ENCODE measurements around the gene CPNE1. TPM values are rescaled to one million over a fixed set of nuclear protein-coding genes. Genes with fewer than 3 reads are reported as not detected.

The CPNE1 gene
- total and polyA plus RNA-seq, 2 of the 8 experiments (the other 6 are each of a cell fraction or from before 2014, with no cell fraction given) = 294 to 346 TPM

DNA sequence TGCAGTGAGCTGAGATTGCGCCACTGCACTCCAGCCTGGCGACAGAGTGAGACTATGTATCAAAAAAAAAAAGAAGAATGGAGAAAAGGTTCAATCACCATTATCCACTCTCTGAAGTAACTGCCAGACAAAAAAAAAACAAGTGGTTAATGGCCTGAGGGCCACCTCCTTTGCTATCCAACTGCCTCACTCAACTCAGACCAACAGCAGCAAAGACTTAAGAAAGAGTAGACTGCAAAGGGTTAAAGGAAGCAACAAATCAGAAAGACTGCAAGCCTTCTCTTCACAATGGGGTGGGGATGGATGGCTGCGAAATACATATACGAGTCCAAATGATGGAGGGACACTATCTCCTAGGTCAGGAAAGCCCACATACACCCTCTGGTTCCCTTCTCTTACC, 31.3 kb upstream of the CPNE1 start:
- no peak overlapping the region for H3K23ac ChIP-seq (ENCODE audit: insufficient read length)
- no peak for TF ChIP-seq GTF2F1 (IDR thresholded peaks at IDR 0.05; ENCODE audit: borderline replicate concordance, low read depth, low read length)
- no peak for TF ChIP-seq TCF12 (IDR thresholded peaks at IDR 0.05; ENCODE audit: low read depth, low read length)
- no peak for TF ChIP-seq SIX5 (IDR thresholded peaks at IDR 0.05; ENCODE audit: low read depth, low read length)
- TF ChIP-seq SRF (IDR thresholded peaks at IDR 0.05; ENCODE audit: low read depth, low read length) = no peak
- no peak for TF ChIP-seq EZH2 (IDR thresholded peaks at IDR 0.05; ENCODE audit: low read depth, low read length, severe bottlenecking)
- no peak for TF ChIP-seq TAF1 (IDR thresholded peaks at IDR 0.05; ENCODE audit: low read depth, low read length)
- TF ChIP-seq BRCA1 (IDR thresholded peaks at IDR 0.05; ENCODE audit: low read depth, low read length) = no peak
- TF ChIP-seq RFX5 (IDR thresholded peaks at IDR 0.05; ENCODE audit: borderline replicate concordance, low read depth, low read length) = no peak
- TF ChIP-seq GABPA (IDR thresholded peaks at IDR 0.05; ENCODE audit: borderline replicate concordance, insufficient read depth, low read length) = no peak
- no peak overlapping the region for H2AFZ ChIP-seq (ENCODE audit: low read length)
- no peak overlapping the region for H3K4me3 ChIP-seq (ENCODE audit: extremely low read depth in 1 of 4, insufficient read depth in 2 of 4, low read depth in 3 of 4, low read length in 4 of 4)
- H2BK20ac ChIP-seq (ENCODE audit: low read length) = no peak overlapping the region
- no peak overlapping the region for H3K4ac ChIP-seq (replicated peaks; ENCODE audit: insufficient read length, low read depth, low read length)
- H2BK12ac ChIP-seq (ENCODE audit: low read depth, low read length) = no peak overlapping the region
- no peak overlapping the region for H2BK15ac ChIP-seq (ENCODE audit: low read length)
- H3K23me2 ChIP-seq (ENCODE audit: low read depth, low read length) = peaks cover 13% of the 10 kb centered on the region
- DNase-seq (ENCODE audit: low read depth in 1 of 2, low spot score in 2 of 2) (no peak), FAIRE-seq (no peak)
- no peak overlapping the region for H3K56ac ChIP-seq (replicated peaks; ENCODE audit: insufficient read length, low read depth, low read length)
- H3K79me2 ChIP-seq (ENCODE audit: control insufficient read depth in 1 of 2, insufficient read depth in 2 of 2, low read length in 2 of 2) = peaks cover 0 to 8% of the 10 kb centered on the region in 2 experiments; a peak in 2 of 4 replicates
- no peak overlapping the region for H3K4me2 ChIP-seq (ENCODE audit: insufficient read depth in 1 of 2, low read depth in 2 of 2, low read length in 2 of 2)
- H4K5ac ChIP-seq (ENCODE audit: insufficient read length, low read depth, low read length) = no peak overlapping the region
- H4K20me1 ChIP-seq (replicated peaks in 1 of 2; ENCODE audit: control insufficient read depth in 1 of 2, insufficient read depth in 2 of 2, low read length in 2 of 2) = no peaks in the 10 kb centered on the region
- no peak overlapping the region for H3K27ac ChIP-seq (ENCODE audit: low read depth, low read length)
- H3K27me3 ChIP-seq (replicated peaks in 1 of 4; ENCODE audit: control insufficient read depth in 3 of 4, extremely low read depth in 1 of 4, insufficient read depth in 3 of 4, low read length in 3 of 4) = no peaks in the 10 kb centered on the region
- ChIA-PET CTCF (ENCODE audit: partially characterized antibody) (interaction anchor here (0.6 kb wide), 1 partner anchor 12 kb away, joined by 3 read pairs; no protein-coding TSS in a partner anchor), POLR2A (ENCODE audit: partially characterized antibody) (interaction anchor here (0.6 to 1.1 kb wide), 3 partner anchors 10 to 240 kb away, joined by 3 to 4 read pairs (median 3); partner anchors contain the start of gene CEP250)
- no peak overlapping the region for H4K8ac ChIP-seq (ENCODE audit: extremely low read depth, insufficient read depth, low read length)
- H2BK5ac ChIP-seq (ENCODE audit: low read depth, low read length) = no peak overlapping the region
- H3K9me3 ChIP-seq (ENCODE audit: insufficient read depth in 2 of 2, low read depth in 1 of 2, low read length in 1 of 2) = no peaks in the 10 kb centered on the region
- H3K14ac ChIP-seq (ENCODE audit: insufficient read length) = no peak overlapping the region
- H3K9ac ChIP-seq (replicated peaks in 1 of 4; ENCODE audit: extremely low read depth in 1 of 4, low read depth in 3 of 4, low read length in 3 of 4) = no peak overlapping the region
- H4K91ac ChIP-seq (replicated peaks; ENCODE audit: insufficient read length, low read length) = no peak overlapping the region
- no peak overlapping the region for H3K18ac ChIP-seq (ENCODE audit: extremely low read depth, low read length)
- H3K4me1 ChIP-seq (replicated peaks in 1 of 4; ENCODE audit: control insufficient read depth in 3 of 4, insufficient read depth in 4 of 4, low read length in 3 of 4) = peaks cover 0 to 2% (median under 1%) of the 10 kb centered on the region in 4 experiments; a peak in 3 of 7 replicates
- no peak overlapping the region for H2AK5ac ChIP-seq (ENCODE audit: low read depth, low read length)
- H3K79me1 ChIP-seq (ENCODE audit: low read depth, low read length) = no peaks in the 10 kb centered on the region
- no peak overlapping the region for H2BK120ac ChIP-seq (replicated peaks; ENCODE audit: low read depth, low read length)
- 90% methylated on average over 4 of the region's 4 CpGs; no CpG with 5 or more reads in 1 of the 2 experiments for WGBS, 2 experiments (ENCODE audit: extremely low coverage in 1 of 2, insufficient coverage in 1 of 2, insufficient read length in 1 of 2, insufficient replicate concordance in 2 of 2, low coverage in 1 of 2, low lambda C conversion rate in 2 of 2, missing lambda C conversion rate in 1 of 2)
- peaks cover 0 to 7% (median 0%) of the 10 kb centered on the region in 4 experiments; a peak in 2 of 8 replicates for H3K36me3 ChIP-seq (ENCODE audit: control insufficient read depth in 2 of 4, insufficient read depth in 4 of 4, low read length in 3 of 4)
